Ramos (cell line): ENCODE measurements around the gene KIAA1217.

Source experiments
- in situ Hi-C: fragments of 300-500 bp; cut with MboI; formaldehyde crosslinking; loops from one replicate; pipeline ENCODE4 v1.14.3; 2022; ENCODE audit warnings: low sequenced_read_pairs; ENCODE audit not compliant: unreplicated experiment

KIAA1217 gene

GRCh38 chr10:24240041-24240751 is 31.3 kb downstream of the KIAA1217 start:
- in situ Hi-C loops = no loop called here

GRCh38 chr10:24241536-24242040 is 32.6 kb downstream of the KIAA1217 start:
- in situ Hi-C loops = no loop called here

- in situ Hi-C loops = no loop called here
Observed at GRCh38 chr10:24242562-24242961, 33.6 kb downstream of the KIAA1217 start.

GRCh38 chr10:24246365-24246764 is 37.4 kb downstream of the KIAA1217 start:
- in situ Hi-C loops = no loop called here

GRCh38 chr10:24247841-24248240 is 38.9 kb downstream of the KIAA1217 start:
- in situ Hi-C loops = no loop called here

GRCh38 chr10:24249829-24250415 is 41.0 kb downstream of the KIAA1217 start:
- in situ Hi-C loops = no loop called here

GRCh38 chr10:24251547-24251946 is 42.6 kb downstream of the KIAA1217 start:
- in situ Hi-C loops = no loop called here

- in situ Hi-C loops = no loop called here
Observed at GRCh38 chr10:24254180-24254579, 45.2 kb downstream of the KIAA1217 start.

GRCh38 chr10:24255115-24255880 is 46.4 kb downstream of the KIAA1217 start:
- in situ Hi-C loops = no loop called here

- in situ Hi-C loops = no loop called here
Observed at GRCh38 chr10:24255881-24256311, 47.0 kb downstream of the KIAA1217 start.

- in situ Hi-C loops = no loop called here
Observed at GRCh38 chr10:24256619-24257107, 47.7 kb downstream of the KIAA1217 start.

GRCh38 chr10:24257588-24257987 is 48.6 kb downstream of the KIAA1217 start:
- in situ Hi-C loops = no loop called here

GRCh38 chr10:24259365-24260130 is 50.6 kb downstream of the KIAA1217 start:
- in situ Hi-C loops = no loop called here

- in situ Hi-C loops = no loop called here
Observed at GRCh38 chr10:24261627-24262026, 52.7 kb downstream of the KIAA1217 start.

GRCh38 chr10:24262929-24263590 is 54.1 kb downstream of the KIAA1217 start:
- in situ Hi-C loops = no loop called here

GRCh38 chr10:24269476-24269875 is 60.5 kb downstream of the KIAA1217 start:
- in situ Hi-C loops = no loop called here

GRCh38 chr10:24272374-24272773 is 63.4 kb downstream of the KIAA1217 start:
- in situ Hi-C loops = no loop called here

- in situ Hi-C loops = no loop called here
Observed at GRCh38 chr10:24277277-24277676, 68.3 kb downstream of the KIAA1217 start.

GRCh38 chr10:24277771-24278170 is 68.8 kb downstream of the KIAA1217 start:
- in situ Hi-C loops = no loop called here
